Activated CD8-positive, alpha-beta memory T cell treated with anti-CD3 and anti-CD28 coated beads for 4 hours (primary cell): ENCODE measurements around the gene THPO.

Experiments
- DNase-seq, 2 donors: peaks; one replicate each; pipeline ENCODE4 v3.0.0-alpha.2; 2020; ENCODE audit warnings: low read depth in 2 of 2

Gene THPO

GRCh38 chr3:184333700-184334099, 44.3 kb downstream of the THPO start:
- no peak for DNase-seq

DNA sequence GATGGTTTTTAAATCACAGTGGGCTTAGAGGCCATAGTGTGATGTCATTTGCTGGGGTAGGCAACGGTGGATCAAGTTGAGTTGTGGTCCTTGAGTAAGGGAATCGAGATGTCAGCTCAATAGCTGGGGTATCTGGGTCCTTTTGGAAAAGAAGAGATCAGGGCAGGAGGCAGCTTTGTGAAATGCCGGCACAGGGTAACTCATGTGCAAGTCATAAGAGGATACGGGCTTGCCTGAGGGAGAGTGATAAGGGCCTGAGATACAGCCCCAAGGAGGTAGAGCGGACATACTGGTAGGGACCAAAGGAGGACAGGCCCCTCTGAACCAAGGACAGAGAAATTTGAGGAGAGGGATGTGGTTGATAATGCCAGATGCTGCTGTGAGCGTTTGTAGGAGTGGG, 44.8 kb downstream of the THPO start:
- DNase-seq, result no peak

GRCh38 chr3:184332370-184333090, 45.5 kb downstream of the THPO start:
- no peak for DNase-seq

GRCh38 chr3:184328516-184328915, 49.5 kb downstream of the THPO start:
- DNase-seq, result no peak

DNA sequence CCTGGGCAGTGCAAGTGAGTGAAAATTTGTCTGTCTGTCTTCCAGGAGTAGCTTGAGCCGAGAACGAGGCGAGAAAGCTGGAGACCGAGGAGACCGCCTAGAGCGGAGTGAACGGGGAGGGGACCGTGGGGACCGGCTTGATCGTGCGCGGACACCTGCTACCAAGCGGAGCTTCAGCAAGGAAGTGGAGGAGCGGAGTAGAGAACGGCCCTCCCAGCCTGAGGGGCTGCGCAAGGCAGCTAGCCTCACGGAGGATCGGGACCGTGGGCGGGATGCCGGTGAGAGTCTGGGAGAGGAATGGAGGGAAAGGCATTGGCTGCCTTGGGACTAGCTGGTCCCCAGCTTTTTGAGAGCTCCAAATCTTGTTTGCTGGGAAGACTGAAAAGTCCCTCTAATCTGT, 50.8 kb downstream of the THPO start:
- DNase-seq, result no peak

DNA sequence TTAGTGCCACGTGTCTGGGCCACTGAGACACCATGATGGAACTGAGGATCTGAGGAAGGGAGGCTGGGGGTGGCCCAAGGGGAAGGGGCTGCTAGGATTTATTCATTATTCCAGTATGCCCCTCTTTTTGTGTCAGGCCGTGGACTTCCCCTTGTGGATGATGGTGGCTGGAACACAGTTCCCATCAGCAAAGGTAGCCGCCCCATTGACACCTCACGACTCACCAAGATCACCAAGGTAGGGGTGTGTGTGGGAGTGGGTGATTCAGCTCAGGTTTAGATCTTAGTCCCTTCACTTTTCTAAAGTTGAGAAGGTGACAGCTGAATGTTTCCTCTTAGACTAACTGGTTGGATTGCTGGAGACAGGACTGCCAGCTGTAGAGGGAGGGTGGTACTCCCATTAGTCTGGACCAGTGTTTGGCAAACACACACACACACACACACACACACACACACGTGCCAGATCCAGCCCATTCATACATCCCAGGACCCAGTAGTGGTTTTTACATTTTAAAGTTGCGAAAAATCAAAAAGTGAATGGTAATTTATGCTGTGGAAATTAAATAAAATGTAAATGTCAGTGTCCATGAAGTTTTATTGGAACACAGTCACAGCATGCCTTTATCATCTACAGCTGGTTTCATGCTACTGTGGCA, 52.2 kb downstream of the THPO start:
- DNase-seq, result peak in 1 of 2 donors; percentile 13

DNA sequence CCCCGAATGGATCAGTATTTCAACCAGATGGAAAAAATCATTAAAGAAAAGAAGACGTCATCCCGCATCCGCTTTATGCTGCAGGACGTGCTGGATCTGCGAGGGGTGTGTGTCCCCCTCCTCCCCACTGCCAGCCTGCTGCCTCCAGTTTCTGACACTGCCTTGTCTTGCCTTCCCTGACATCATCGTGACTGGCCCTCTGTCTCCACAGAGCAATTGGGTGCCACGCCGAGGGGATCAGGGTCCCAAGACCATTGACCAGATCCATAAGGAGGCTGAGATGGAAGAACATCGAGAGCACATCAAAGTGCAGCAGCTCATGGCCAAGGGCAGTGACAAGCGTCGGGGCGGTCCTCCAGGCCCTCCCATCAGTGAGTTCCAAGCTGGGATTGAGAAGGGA, 52.7 kb downstream of the THPO start:
- DNase-seq, result no peak

DNA sequence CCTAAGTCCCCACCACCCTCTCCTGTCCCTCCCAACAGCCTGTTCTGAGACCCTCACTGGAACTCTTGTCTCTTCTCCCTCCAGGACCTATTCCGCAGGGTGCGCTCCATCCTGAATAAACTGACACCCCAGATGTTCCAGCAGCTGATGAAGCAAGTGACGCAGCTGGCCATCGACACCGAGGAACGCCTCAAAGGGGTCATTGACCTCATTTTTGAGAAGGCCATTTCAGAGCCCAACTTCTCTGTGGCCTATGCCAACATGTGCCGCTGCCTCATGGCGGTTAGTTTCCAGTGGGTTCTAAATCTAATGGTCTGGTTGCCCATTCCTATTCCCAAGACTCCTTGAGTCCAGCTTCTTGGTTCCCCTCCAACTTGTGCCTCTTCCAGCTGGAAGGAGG, 54.3 kb downstream of the THPO start:
- no peak for DNase-seq

DNA sequence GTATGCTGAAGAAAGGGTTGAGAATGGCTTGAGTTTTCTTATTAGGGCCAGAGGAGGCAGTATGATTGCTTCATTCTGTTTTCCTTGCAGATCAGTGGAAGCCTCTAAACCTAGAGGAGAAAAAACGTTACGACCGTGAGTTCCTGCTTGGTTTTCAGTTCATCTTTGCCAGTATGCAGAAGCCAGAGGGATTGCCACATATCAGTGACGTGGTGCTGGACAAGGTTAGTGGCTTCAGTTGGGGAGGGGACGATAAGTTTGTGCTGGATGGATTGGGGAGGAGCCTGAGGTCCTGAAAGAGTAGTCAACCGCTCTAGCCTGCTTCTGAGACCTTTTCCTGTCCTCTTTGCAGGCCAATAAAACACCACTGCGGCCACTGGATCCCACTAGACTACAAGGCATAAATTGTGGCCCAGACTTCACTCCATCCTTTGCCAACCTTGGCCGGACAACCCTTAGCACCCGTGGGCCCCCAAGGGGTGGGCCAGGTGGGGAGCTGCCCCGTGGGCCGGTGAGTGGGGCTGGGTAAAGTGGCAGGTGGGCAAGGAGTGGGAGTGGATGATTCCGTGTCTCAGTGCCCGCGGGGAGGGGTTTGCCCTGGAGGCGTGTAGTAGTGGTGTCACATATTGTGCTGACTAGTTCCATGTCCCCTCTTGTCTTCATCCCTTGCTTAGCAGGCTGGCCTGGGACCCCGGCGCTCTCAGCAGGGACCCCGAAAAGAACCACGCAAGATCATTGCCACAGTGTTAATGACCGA, 55.1 kb downstream of the THPO start:
- DNase-seq, result no peak
